Fibroblast of lung (primary cell): ENCODE data around the gene FAM151A.

Experiments used
- EZH2 ChIP-seq: IDR thresholded peaks from 2 replicates; pipeline ENCODE4 v1.5.1; 2012; ENCODE audit warnings: low read length, control low read depth, mild to moderate bottlenecking; ENCODE audit errors: missing control alignments
- TF ChIP-seq, protein P1 (sequence below), 2 donors: IDR thresholded peaks in 1 of 2; conservative IDR thresholded peaks in 1 of 2; 1 replicate in 1 of 2; 2 replicates in 1 of 2; pipeline ENCODE4 v1.5.1; 2011 to 2012; ENCODE audit warnings: low read length in 2 of 2, control low read depth in 1 of 2, inconsistent platforms in 1 of 2, low read depth in 1 of 2, mild to moderate bottlenecking in 1 of 2

DNA sequence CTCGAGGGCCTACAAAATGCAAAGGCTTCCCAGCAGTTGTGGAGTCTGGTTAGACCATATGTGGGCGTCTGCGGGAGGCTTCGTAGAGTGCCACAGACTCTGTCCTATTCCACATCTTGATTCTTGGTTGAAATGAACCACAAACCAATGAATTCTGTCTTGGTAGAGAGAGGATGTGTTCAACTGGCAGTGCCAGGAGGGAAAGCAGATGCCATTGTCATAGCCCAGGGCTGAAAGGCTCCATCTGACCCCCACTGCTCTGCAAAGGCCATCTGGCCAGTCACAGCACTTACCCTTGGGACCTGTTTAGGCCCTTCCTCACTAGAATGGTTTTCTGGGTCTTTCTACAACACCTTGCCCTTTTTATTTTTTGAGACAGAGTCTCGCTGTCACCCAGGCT is 53.2 kb downstream of the FAM151A start:
- TF ChIP-seq, protein P1, sequence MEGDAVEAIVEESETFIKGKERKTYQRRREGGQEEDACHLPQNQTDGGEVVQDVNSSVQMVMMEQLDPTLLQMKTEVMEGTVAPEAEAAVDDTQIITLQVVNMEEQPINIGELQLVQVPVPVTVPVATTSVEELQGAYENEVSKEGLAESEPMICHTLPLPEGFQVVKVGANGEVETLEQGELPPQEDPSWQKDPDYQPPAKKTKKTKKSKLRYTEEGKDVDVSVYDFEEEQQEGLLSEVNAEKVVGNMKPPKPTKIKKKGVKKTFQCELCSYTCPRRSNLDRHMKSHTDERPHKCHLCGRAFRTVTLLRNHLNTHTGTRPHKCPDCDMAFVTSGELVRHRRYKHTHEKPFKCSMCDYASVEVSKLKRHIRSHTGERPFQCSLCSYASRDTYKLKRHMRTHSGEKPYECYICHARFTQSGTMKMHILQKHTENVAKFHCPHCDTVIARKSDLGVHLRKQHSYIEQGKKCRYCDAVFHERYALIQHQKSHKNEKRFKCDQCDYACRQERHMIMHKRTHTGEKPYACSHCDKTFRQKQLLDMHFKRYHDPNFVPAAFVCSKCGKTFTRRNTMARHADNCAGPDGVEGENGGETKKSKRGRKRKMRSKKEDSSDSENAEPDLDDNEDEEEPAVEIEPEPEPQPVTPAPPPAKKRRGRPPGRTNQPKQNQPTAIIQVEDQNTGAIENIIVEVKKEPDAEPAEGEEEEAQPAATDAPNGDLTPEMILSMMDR (conservative IDR thresholded peaks at IDR 0.05 in 1 of 2, IDR thresholded peaks at IDR 0.05 in 1 of 2; ENCODE audit: low read depth in 1 of 2, low read length in 2 of 2): no peak
- no peak for TF ChIP-seq EZH2
